DND-41 (cell line): Measurements from ENCODE around the gene CYFIP1.

Experiments used
- ATAC-seq: fragments of 200-7000 bp; cut with Tn5 transposase; 3 replicates; pipeline ENCODE4 v1.9.1; 2021; ENCODE audit warnings: low read depth; ENCODE audit not compliant: insufficient read depth
- DNase-seq: peaks from one replicate; pipeline ENCODE4 v3.0.0-alpha.2; 2020
- H2AFZ ChIP-seq: 2 replicates; pipeline ENCODE4 v1.6.0; 2012; ENCODE audit warnings: low read depth, low read length
- H3K27ac ChIP-seq: 2 replicates; pipeline ENCODE4 v1.5.1; 2012; ENCODE audit warnings: low read length, inconsistent platforms
- H3K27me3 ChIP-seq: fragments of 200-600 bp; sonication (generic); 2 replicates; pipeline ENCODE4 v1.6.0; 2012; ENCODE audit warnings: low read length, mild to moderate bottlenecking, inconsistent platforms; ENCODE audit not compliant: insufficient read depth, poor library complexity
- H3K36me3 ChIP-seq: 2 replicates; pipeline ENCODE4 v1.5.1; 2012; ENCODE audit warnings: low read length, inconsistent platforms; ENCODE audit not compliant: insufficient read depth
- H3K4me1 ChIP-seq: 2 replicates; pipeline ENCODE4 v1.5.1; 2012; ENCODE audit warnings: mild to moderate bottlenecking, low read length; ENCODE audit not compliant: insufficient read depth
- H3K4me2 ChIP-seq: 2 replicates; pipeline ENCODE4 v1.6.0; 2012; ENCODE audit warnings: mild to moderate bottlenecking, moderate library complexity, low read length, inconsistent platforms; ENCODE audit not compliant: insufficient read depth
- H3K4me3 ChIP-seq, 2 experiments: fragments of 200-600 bp in 1 of 2; shearing (Covaris generic) in 1 of 2; 2 replicates each; pipeline ENCODE4 v1.5.1; 2012 to 2016; ENCODE audit warnings: inconsistent platforms in 2 of 2, low read length in 2 of 2, mild to moderate bottlenecking in 2 of 2, low read depth in 1 of 2, moderate library complexity in 1 of 2
- H3K79me2 ChIP-seq: 2 replicates; pipeline ENCODE4 v1.6.0; 2012; ENCODE audit warnings: low read length, inconsistent platforms; ENCODE audit not compliant: insufficient read depth
- H3K9ac ChIP-seq: 2 replicates; pipeline ENCODE4 v1.6.0; 2012; ENCODE audit warnings: low read depth, mild to moderate bottlenecking, inconsistent platforms, low read length, moderate library complexity
- H3K9me3 ChIP-seq: 2 replicates; pipeline ENCODE4 v1.5.1; 2012; ENCODE audit warnings: low read length, moderate library complexity, mild to moderate bottlenecking, inconsistent platforms; ENCODE audit not compliant: insufficient read depth, severe bottlenecking
- H4K20me1 ChIP-seq: 2 replicates; pipeline ENCODE4 v1.6.0; 2012; ENCODE audit warnings: low read length; ENCODE audit not compliant: insufficient read depth
- CTCF ChIP-seq: IDR thresholded peaks from 2 replicates; pipeline ENCODE4 v1.5.1; 2012; ENCODE audit warnings: borderline replicate concordance, low read length, moderate library complexity, mild to moderate bottlenecking; ENCODE audit not compliant: poor library complexity, severe bottlenecking; ENCODE audit errors: extremely low read depth
- EZH2 ChIP-seq: IDR thresholded peaks from 3 replicates; pipeline ENCODE4 v1.6.1; 2012; ENCODE audit warnings: borderline replicate concordance, low read depth, mild to moderate bottlenecking, moderate library complexity, low read length, inconsistent platforms; ENCODE audit not compliant: severe bottlenecking

Gene CYFIP1

DNA sequence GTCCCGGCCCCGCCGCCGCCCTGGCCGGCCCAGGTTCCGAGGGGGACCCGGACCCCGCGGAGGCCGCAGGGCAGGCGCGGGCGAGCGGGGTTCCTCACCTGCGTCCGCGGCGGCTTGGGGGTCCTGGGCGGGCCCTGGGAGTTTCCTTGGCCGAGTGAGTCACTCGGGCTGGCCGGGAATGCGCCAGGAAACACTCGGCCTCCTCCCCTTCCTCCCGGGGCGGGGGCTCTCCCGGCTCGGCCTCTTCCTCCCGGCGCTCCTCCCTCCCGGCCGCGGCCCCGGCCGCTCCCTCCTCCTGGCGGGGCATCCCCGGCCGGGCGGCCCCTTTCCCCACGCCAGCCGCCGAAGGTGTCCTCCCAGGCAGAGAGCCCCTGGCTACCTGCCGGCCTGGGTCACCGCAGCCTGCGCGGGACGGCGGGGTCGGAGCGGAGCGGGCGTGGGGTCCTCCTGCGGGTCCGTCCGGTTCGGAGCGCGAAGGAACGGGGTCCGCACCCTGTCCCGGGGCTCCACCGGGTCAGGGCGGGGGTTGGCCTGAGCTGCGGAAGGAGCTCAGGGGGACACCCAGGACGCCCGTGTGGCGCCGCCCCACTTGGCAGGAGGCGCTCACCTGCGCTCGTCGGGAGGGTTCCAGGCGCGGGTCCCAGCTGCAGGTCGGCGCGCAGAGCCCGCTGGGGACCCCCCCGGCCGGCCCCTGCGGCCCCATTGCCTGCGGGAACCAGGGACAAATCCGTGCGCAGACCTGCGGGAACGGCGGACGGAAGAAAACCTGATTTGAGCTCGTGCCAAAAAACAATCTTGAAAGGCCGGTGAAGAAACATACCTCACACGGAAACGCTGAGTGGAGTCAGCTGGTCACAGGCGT lies at the start of gene CYFIP1:
CYFIP1 (minus strand) TSS at position 180 of the 862 bp plus-strand sequence. CDS start 33,083 bp downstream, outside the sequence.
- DNase-seq: no peak
- H4K20me1 ChIP-seq: peaks cover 3% of the 10 kb centered on the region; the same call in 1 of the 2 replicates
- no peaks in the 10 kb centered on the region for H3K9me3 ChIP-seq
- peaks cover 14% of the 10 kb centered on the region for H3K27me3 ChIP-seq
- TF ChIP-seq EZH2 (no peak), CTCF (no peak)
- H3K4me2 ChIP-seq: peak within 1 kb of the TSS; percentile 90
- H3K27ac ChIP-seq: no peak within 1 kb of the TSS
- peak within 1 kb of the TSS; percentile 72 for H2AFZ ChIP-seq
- H3K36me3 ChIP-seq: no peaks in the 10 kb centered on the region
- H3K79me2 ChIP-seq: no peaks in the 10 kb centered on the region
- peak within 1 kb of the TSS; percentile 53 for H3K9ac ChIP-seq
- ATAC-seq: peak; percentile 44
- H3K4me1 ChIP-seq: peaks cover 13% of the 10 kb centered on the region
- peak within 1 kb of the TSS; percentile 46 to 71; a peak in 3 of 4 replicates for H3K4me3 ChIP-seq

- H4K20me1 ChIP-seq: no peaks in the 10 kb centered on the region
- no peak overlapping the region for H3K4me3 ChIP-seq
- H3K4me1 ChIP-seq: no peaks in the 10 kb centered on the region
- no peaks in the 10 kb centered on the region for H3K9me3 ChIP-seq
- H3K9ac ChIP-seq: no peak overlapping the region
- H3K36me3 ChIP-seq: peaks cover 81% of the 10 kb centered on the region
- no peak for ATAC-seq
- no peak overlapping the region for H3K27ac ChIP-seq
- DNase-seq: no peak
- H3K27me3 ChIP-seq: no peaks in the 10 kb centered on the region
- no peak overlapping the region for H2AFZ ChIP-seq
- H3K4me2 ChIP-seq: no peak overlapping the region
- TF ChIP-seq EZH2 (no peak), CTCF (no peak)
- no peaks in the 10 kb centered on the region for H3K79me2 ChIP-seq
These were observed 46.0 kb upstream of the CYFIP1 start for GRCh38 chr15:23026218-23026617.

DNA sequence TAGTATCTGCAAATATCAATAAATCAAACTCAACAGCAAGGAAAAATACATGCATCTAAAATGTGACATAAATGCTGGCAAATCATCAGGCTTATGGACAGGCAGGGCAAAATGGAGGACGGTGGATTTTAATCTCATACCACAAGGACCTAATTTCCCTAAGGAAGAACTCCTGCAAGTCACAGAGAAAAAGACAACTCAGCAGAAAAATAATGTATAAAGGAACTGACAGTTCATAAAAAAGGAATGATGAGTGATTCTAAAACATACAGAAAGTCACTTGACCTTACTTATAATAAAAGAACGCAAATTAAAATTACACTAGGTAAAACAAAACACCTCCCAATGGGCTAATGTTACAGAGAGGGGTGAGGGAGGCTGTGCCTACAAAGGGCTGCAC lies 42.0 kb upstream of the CYFIP1 start:
- no peak for TF ChIP-seq EZH2
- TF ChIP-seq CTCF: no peak
- H3K4me1 ChIP-seq: no peaks in the 10 kb centered on the region
- no peak overlapping the region for H3K4me2 ChIP-seq
- ATAC-seq (no peak), DNase-seq (no peak)
- H3K79me2 ChIP-seq: no peaks in the 10 kb centered on the region
- H2AFZ ChIP-seq: no peak overlapping the region
- H3K9me3 ChIP-seq: no peaks in the 10 kb centered on the region
- no peak overlapping the region for H3K27ac ChIP-seq
- H3K27me3 ChIP-seq: no peaks in the 10 kb centered on the region
- no peak overlapping the region for H3K4me3 ChIP-seq
- no peak overlapping the region for H3K9ac ChIP-seq
- peaks cover 82% of the 10 kb centered on the region for H3K36me3 ChIP-seq
- H4K20me1 ChIP-seq: no peaks in the 10 kb centered on the region
